ENCODE measurements around the gene CARNS1.

Gene CARNS1

DNA sequence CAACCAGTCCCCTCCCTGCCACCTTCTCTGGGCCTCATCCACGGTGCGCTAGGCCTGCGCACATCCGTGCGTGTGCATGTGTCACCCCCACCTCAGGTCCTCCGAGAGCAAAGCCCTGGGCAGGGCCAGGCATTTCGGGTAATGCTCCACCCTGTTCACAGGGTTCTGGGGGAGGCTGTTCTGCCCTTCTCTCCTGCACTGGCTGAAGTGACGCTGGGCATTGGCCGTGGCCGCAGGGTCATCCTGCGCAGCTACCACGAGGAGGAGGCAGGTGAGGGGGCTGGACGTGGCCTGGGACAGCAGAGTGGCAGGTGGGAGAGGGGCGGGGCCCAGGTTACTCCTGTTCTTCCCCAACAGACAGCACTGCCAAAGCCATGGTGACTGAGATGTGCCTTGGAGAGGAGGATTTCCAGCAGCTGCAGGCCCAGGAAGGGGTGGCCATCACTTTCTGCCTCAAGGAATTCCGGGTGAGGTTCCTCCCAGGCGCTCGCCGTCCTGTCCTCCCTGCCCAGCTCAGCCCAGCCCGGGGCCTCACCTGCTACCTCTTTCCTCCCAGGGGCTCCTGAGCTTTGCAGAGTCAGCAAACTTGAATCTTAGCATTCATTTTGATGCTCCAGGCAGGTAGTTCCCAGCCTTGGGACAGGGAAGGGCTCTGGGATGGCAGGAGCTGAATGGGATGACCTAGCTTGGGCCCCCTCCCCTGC lies 19.8 kb upstream of the CARNS1 start:
- H3K27ac ChIP-seq: 0 out of 2 replicates have a peak overlapping the region, but pooled peaks have one; percentile 17
- TF ChIP-seq CTCF (conservative IDR thresholded peaks at IDR 0.05): no peak

DNA sequence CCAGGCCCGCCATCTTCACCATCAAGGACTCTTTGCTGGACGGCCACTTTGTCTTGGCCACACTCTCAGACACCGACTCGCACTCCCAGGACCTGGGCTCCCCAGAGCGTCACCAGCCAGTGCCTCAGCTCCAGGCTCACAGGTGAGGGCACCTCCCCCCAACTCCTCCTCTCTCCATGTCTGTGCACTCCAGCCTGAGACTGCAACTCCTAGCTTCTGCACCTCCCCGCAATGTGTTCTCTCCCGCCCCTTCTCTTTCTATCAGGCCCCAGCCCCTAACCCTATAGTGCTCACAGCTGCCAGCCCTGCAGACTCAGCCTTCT lies 19.3 kb upstream of the CARNS1 start:
- H3K27ac ChIP-seq: peak overlapping the region; percentile 17; the same call in 1 of the 2 replicates
- TF ChIP-seq CTCF (conservative IDR thresholded peaks at IDR 0.05): no peak

DNA sequence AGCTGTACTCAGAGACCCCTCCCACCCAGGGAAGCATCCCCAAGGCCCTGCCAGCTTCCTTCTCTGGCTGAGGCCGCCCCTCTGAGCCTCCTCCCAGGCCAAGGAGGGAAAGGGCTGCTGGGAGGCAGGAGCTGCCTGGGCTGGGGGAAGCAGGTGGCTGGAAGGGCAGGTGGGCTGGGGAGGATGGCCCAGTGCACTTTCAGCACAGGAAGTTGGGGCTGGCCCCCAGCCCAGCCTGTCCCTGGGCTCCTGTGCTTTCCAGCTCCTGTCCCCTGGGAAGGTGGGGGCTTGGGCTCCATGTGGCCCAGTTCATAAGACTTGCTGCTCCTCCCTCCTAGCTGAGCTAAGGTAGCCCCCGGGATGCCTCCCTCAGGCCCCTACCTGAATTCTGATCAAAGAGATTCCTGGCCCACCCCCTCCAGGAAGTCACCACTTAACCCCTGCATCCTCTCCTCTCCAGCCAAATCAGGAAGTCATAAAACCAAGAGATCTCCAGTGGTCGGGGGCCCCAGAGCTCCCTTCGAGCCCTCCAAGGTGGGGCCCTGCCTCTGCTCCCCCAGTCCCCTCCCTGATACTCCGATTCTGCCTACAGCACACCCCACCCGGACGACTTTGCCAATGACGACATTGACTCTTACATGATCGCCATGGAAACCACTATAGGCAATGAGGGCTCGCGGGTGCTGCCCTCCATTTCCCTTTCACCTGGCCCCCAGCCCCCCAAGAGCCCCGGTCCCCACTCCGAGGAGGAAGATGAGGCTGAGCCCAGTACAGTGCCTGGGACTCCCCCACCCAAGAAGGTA lies 18.7 kb upstream of the CARNS1 start:
- no peak for TF ChIP-seq CTCF (conservative IDR thresholded peaks at IDR 0.05)
- peak overlapping the region; percentile 17; the same call in 1 of the 2 replicates for H3K27ac ChIP-seq

GRCh38 chr11:67397536-67397935 lies 17.9 kb upstream of the CARNS1 start:
- TF ChIP-seq CTCF (conservative IDR thresholded peaks at IDR 0.05): no peak

DNA sequence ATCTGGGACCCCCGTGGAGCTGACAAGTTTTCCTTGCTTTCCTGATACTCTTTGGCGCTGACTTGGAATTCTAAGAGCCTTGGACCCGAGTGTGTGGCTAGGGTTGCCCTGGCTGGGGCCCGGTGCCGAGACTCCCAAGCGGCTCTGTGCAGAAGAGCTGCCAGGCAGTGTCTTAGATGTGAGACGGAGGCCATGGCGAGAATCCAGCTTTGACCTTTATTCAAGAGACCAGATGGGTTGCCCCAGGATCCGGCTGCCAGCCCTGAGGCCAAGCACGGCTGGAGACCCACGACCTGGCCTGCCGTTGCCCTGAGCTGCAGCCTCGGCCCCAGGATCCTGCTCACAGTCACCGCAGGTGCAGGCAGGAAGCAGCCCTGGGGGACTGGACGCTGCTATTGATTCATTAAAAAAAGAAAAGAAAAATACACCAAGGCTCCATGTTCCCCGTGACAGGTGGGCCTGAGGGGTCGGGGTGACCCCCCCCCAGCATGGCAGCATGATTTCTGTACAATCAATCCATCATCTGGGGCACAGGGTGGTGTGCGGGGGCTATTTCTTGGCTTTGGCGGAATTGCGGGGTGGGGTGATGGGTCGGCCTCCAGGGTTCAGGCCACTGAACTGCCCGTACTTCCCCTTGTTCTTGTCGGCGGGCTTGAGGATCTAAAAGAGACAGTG lies 17.4 kb upstream of the CARNS1 start:
- TF ChIP-seq CTCF (conservative IDR thresholded peaks at IDR 0.05): no peak
- peak overlapping the region; percentile 17 for H3K27ac ChIP-seq

More at GRCh38 chr11:67397536-67397935, 17.9 kb upstream of the CARNS1 start:
- peak overlapping the region; percentile 17; the same call in 1 of the 2 replicates for H3K27ac ChIP-seq

- H3K27ac ChIP-seq: peak overlapping the region; percentile 99
- TF ChIP-seq CTCF (conservative IDR thresholded peaks at IDR 0.05): no peak
Measured at GRCh38 chr11:67398661-67399563, 16.6 kb upstream of the CARNS1 start.
